Measurements from ENCODE around the gene TMEM17.

Gene TMEM17

GRCh38 chr2:62539606-62540407, 33.8 kb upstream of the TMEM17 start:
- H3K9ac ChIP-seq (ENCODE audit: low read length): no peak overlapping the region
- H3K27ac ChIP-seq (ENCODE audit: low read depth, low read length, poor library complexity, severe bottlenecking): no peak overlapping the region
- no peak overlapping the region for H3K4me3 ChIP-seq (ENCODE audit: low read depth, low read length, poor library complexity, severe bottlenecking)
- H3K79me2 ChIP-seq (ENCODE audit: insufficient read depth, low read length): no peaks in the 10 kb centered on the region
- TF ChIP-seq EZH2 (IDR thresholded peaks at IDR 0.05; ENCODE audit: borderline replicate concordance, low read length) (no peak), CTCF (IDR thresholded peaks at IDR 0.05; ENCODE audit: low read length) (no peak)
- no peaks in the 10 kb centered on the region for H3K4me1 ChIP-seq (ENCODE audit: insufficient read depth, low read length, severe bottlenecking)
- H3K9me3 ChIP-seq (ENCODE audit: low read length): no peaks in the 10 kb centered on the region
- H3K4me2 ChIP-seq (ENCODE audit: low read length): no peak overlapping the region
- H2AFZ ChIP-seq (ENCODE audit: low read length): no peak overlapping the region
- no peaks in the 10 kb centered on the region for H3F3A ChIP-seq (ENCODE audit: insufficient read depth, low read length)
- H3K9me2 ChIP-seq (ENCODE audit: low read depth, low read length): no peaks in the 10 kb centered on the region
- no peaks in the 10 kb centered on the region for H4K20me1 ChIP-seq (ENCODE audit: insufficient read depth, low read length)
- H3K36me3 ChIP-seq (ENCODE audit: insufficient read depth, low read length): no peaks in the 10 kb centered on the region
- H3K27me3 ChIP-seq (ENCODE audit: insufficient read depth, low read length): no peaks in the 10 kb centered on the region

GRCh38 chr2:62538756-62539155, 32.8 kb upstream of the TMEM17 start:
- H3K4me2 ChIP-seq (ENCODE audit: low read length): no peak overlapping the region
- no peaks in the 10 kb centered on the region for H3F3A ChIP-seq (ENCODE audit: insufficient read depth, low read length)
- no peaks in the 10 kb centered on the region for H3K36me3 ChIP-seq (ENCODE audit: insufficient read depth, low read length)
- TF ChIP-seq EZH2 (IDR thresholded peaks at IDR 0.05; ENCODE audit: borderline replicate concordance, low read length) (no peak), CTCF (IDR thresholded peaks at IDR 0.05; ENCODE audit: low read length) (no peak)
- no peak overlapping the region for H3K4me3 ChIP-seq (ENCODE audit: low read depth, low read length, poor library complexity, severe bottlenecking)
- no peaks in the 10 kb centered on the region for H3K9me3 ChIP-seq (ENCODE audit: low read length)
- no peaks in the 10 kb centered on the region for H3K4me1 ChIP-seq (ENCODE audit: insufficient read depth, low read length, severe bottlenecking)
- H3K9ac ChIP-seq (ENCODE audit: low read length): no peak overlapping the region
- no peaks in the 10 kb centered on the region for H3K27me3 ChIP-seq (ENCODE audit: insufficient read depth, low read length)
- no peak overlapping the region for H2AFZ ChIP-seq (ENCODE audit: low read length)
- no peaks in the 10 kb centered on the region for H3K9me2 ChIP-seq (ENCODE audit: low read depth, low read length)
- no peak overlapping the region for H3K27ac ChIP-seq (ENCODE audit: low read depth, low read length, poor library complexity, severe bottlenecking)
- no peaks in the 10 kb centered on the region for H4K20me1 ChIP-seq (ENCODE audit: insufficient read depth, low read length)
- no peaks in the 10 kb centered on the region for H3K79me2 ChIP-seq (ENCODE audit: insufficient read depth, low read length)

GRCh38 chr2:62537814-62538213, 31.8 kb upstream of the TMEM17 start:
- TF ChIP-seq CTCF (IDR thresholded peaks at IDR 0.05; ENCODE audit: low read length): no peak
- TF ChIP-seq EZH2 (IDR thresholded peaks at IDR 0.05; ENCODE audit: borderline replicate concordance, low read length): no peak
- Histone ChIP-seq H3K4me1 (ENCODE audit: insufficient read depth, low read length, severe bottlenecking) (no peaks in the 10 kb centered on the region), H3K27me3 (ENCODE audit: insufficient read depth, low read length) (no peaks in the 10 kb centered on the region), H3K4me3 (ENCODE audit: low read depth, low read length, poor library complexity, severe bottlenecking) (no peak overlapping the region), H2AFZ (ENCODE audit: low read length) (no peak overlapping the region), H3K9me2 (ENCODE audit: low read depth, low read length) (no peaks in the 10 kb centered on the region), H3K79me2 (ENCODE audit: insufficient read depth, low read length) (no peaks in the 10 kb centered on the region), H3K27ac (ENCODE audit: low read depth, low read length, poor library complexity, severe bottlenecking) (no peak overlapping the region), H3F3A (ENCODE audit: insufficient read depth, low read length) (no peaks in the 10 kb centered on the region), H3K4me2 (ENCODE audit: low read length) (no peak overlapping the region), H3K9me3 (ENCODE audit: low read length) (no peaks in the 10 kb centered on the region), H3K36me3 (ENCODE audit: insufficient read depth, low read length) (no peaks in the 10 kb centered on the region), H3K9ac (ENCODE audit: low read length) (no peak overlapping the region), H4K20me1 (ENCODE audit: insufficient read depth, low read length) (no peaks in the 10 kb centered on the region)
